Nephron progenitor cell (in vitro differentiated cells): ENCODE data around the gene ZNF592.
A peak's percentile ranks its signal among the peaks of the same experiment; 100 is the strongest.

Source experiments
- DNase-seq: peaks from one replicate; pipeline ENCODE4 v3.0.0; 2021
- H3K27ac Mint-ChIP-seq: 2 replicates; pipeline ENCODE4 v1.8.0; 2021; ENCODE audit warnings: mild to moderate bottlenecking, moderate library complexity, mixed read lengths
- H3K27me3 Mint-ChIP-seq: 2 replicates; pipeline ENCODE4 v1.8.0; 2021; ENCODE audit warnings: mild to moderate bottlenecking, low read depth, mixed read lengths; ENCODE audit not compliant: poor library complexity
- H3K36me3 Mint-ChIP-seq: 2 replicates; pipeline ENCODE4 v1.8.0; 2021; ENCODE audit warnings: low read depth, mixed read lengths
- H3K4me1 Mint-ChIP-seq: 2 replicates; pipeline ENCODE4 v1.8.0; 2021; ENCODE audit warnings: mixed read lengths
- H3K4me3 Mint-ChIP-seq: 2 replicates; pipeline ENCODE4 v1.8.0; 2021; ENCODE audit warnings: mild to moderate bottlenecking, moderate library complexity, mixed read lengths
- H3K9me3 Mint-ChIP-seq: 2 replicates; pipeline ENCODE4 v1.8.0; 2021; ENCODE audit warnings: mild to moderate bottlenecking, moderate library complexity, mixed read lengths
- CTCF ChIP-seq: fragments of 200-600 bp; sonication (generic); IDR thresholded peaks from 2 replicates; pipeline ENCODE4 v1.5.0; 2021; ENCODE audit warnings: antibody characterized with exemption

ZNF592 gene

GRCh38 chr15:84788500-84788899, 40.1 kb downstream of the ZNF592 start:
- Mint-ChIP-seq H3K27ac (no peak overlapping the region), H3K9me3 (no peaks in the 10 kb centered on the region), H3K36me3 (peaks cover 66% of the 10 kb centered on the region), H3K27me3 (no peaks in the 10 kb centered on the region), H3K4me1 (peaks cover 30% of the 10 kb centered on the region), H3K4me3 (no peak overlapping the region)
- no peak for DNase-seq
- TF ChIP-seq CTCF = no peak

- Mint-ChIP-seq H3K4me1 (peaks cover 30% of the 10 kb centered on the region), H3K27ac (no peak overlapping the region)
Measured at GRCh38 chr15:84789762-84790161, 41.4 kb downstream of the ZNF592 start.

GRCh38 chr15:84790676-84791075, 42.3 kb downstream of the ZNF592 start:
- H3K4me3 Mint-ChIP-seq = no peak overlapping the region
- peak overlapping the region; percentile 21 for H3K27ac Mint-ChIP-seq
- TF ChIP-seq CTCF = no peak
- DNase-seq = no peak
- no peaks in the 10 kb centered on the region for H3K9me3 Mint-ChIP-seq
- H3K27me3 Mint-ChIP-seq = no peaks in the 10 kb centered on the region
- peaks cover 55% of the 10 kb centered on the region for H3K36me3 Mint-ChIP-seq
- H3K4me1 Mint-ChIP-seq = peaks cover 30% of the 10 kb centered on the region

More at GRCh38 chr15:84789762-84790161, 41.4 kb downstream of the ZNF592 start:
- TF ChIP-seq CTCF = no peak
- no peaks in the 10 kb centered on the region for H3K27me3 Mint-ChIP-seq
- DNase-seq = no peak
- H3K4me3 Mint-ChIP-seq = no peak overlapping the region
- no peaks in the 10 kb centered on the region for H3K9me3 Mint-ChIP-seq
- H3K36me3 Mint-ChIP-seq = peaks cover 59% of the 10 kb centered on the region

GRCh38 chr15:84791763-84792162, 43.4 kb downstream of the ZNF592 start:
- Mint-ChIP-seq H3K4me1 (peaks cover 24% of the 10 kb centered on the region), H3K27ac (peak overlapping the region; percentile 0), H3K27me3 (no peaks in the 10 kb centered on the region), H3K4me3 (no peak overlapping the region), H3K9me3 (no peaks in the 10 kb centered on the region), H3K36me3 (peaks cover 49% of the 10 kb centered on the region)
- DNase-seq = no peak
- no peak for TF ChIP-seq CTCF

- Mint-ChIP-seq H3K4me1 (peaks cover 24% of the 10 kb centered on the region), H3K4me3 (no peak overlapping the region), H3K36me3 (peaks cover 39% of the 10 kb centered on the region), H3K9me3 (no peaks in the 10 kb centered on the region), H3K27me3 (no peaks in the 10 kb centered on the region), H3K27ac (no peak overlapping the region)
- TF ChIP-seq CTCF = no peak
- DNase-seq = no peak
Measured at GRCh38 chr15:84793431-84794161, 45.2 kb downstream of the ZNF592 start.

- no peak for TF ChIP-seq CTCF
- Mint-ChIP-seq H3K4me3 (no peak overlapping the region), H3K9me3 (no peaks in the 10 kb centered on the region), H3K36me3 (peaks cover 36% of the 10 kb centered on the region), H3K4me1 (peaks cover 24% of the 10 kb centered on the region), H3K27ac (no peak overlapping the region), H3K27me3 (no peaks in the 10 kb centered on the region)
- no peak for DNase-seq
Measured at GRCh38 chr15:84794162-84794547, 45.8 kb downstream of the ZNF592 start.
